Glutamatergic neuron (in vitro differentiated cells): ENCODE results near the gene SH3PXD2A. TPM values are rescaled to one million over a fixed set of nuclear protein-coding genes. Genes with fewer than 3 reads are reported as not detected.

Experiments
- DNase-seq: peaks from one replicate; pipeline ENCODE4 v3.0.0; 2022
- H3K27ac Mint-ChIP-seq: one replicate; pipeline ENCODE4 v1.8.0; 2020; ENCODE audit warnings: mild to moderate bottlenecking, mixed read lengths, inconsistent platforms; ENCODE audit not compliant: unreplicated experiment
- H3K27me3 Mint-ChIP-seq: one replicate; pipeline ENCODE4 v1.8.0; 2020; ENCODE audit warnings: mild to moderate bottlenecking, moderate library complexity, mixed read lengths, inconsistent platforms; ENCODE audit not compliant: unreplicated experiment
- H3K36me3 Mint-ChIP-seq: one replicate; pipeline ENCODE4 v1.8.0; 2020; ENCODE audit warnings: mild to moderate bottlenecking, mixed read lengths, inconsistent platforms; ENCODE audit not compliant: unreplicated experiment
- H3K4me1 Mint-ChIP-seq: one replicate; pipeline ENCODE4 v1.8.0; 2020; ENCODE audit warnings: mild to moderate bottlenecking, low read depth, mixed read lengths, inconsistent platforms; ENCODE audit not compliant: unreplicated experiment
- H3K4me3 Mint-ChIP-seq: one replicate; pipeline ENCODE4 v1.8.0; 2020; ENCODE audit warnings: mild to moderate bottlenecking, mixed read lengths, inconsistent platforms; ENCODE audit not compliant: unreplicated experiment
- H3K9me3 Mint-ChIP-seq: one replicate; pipeline ENCODE4 v1.8.0; 2020; ENCODE audit warnings: mild to moderate bottlenecking, moderate library complexity, mixed read lengths, inconsistent platforms; ENCODE audit not compliant: unreplicated experiment
- total RNA-seq: library from RNA; stranded (reverse); fragmentation: NEBNext Ultra II Directional; extraction: Animal tissue kit (Norgen Biotek cat#: 25700); gene quantifications from one replicate; pipeline ENCODE4 v1.2.1, GENCODE V29; 2021; ENCODE audit not compliant: unreplicated experiment
- TF ChIP-seq, protein P1 (sequence below): fragments of 200-600 bp; sonication (generic); IDR thresholded peaks from one replicate; pipeline ENCODE4 v1.5.0; 2021; ENCODE audit not compliant: partially characterized antibody, unreplicated experiment

Gene SH3PXD2A
- total RNA-seq, 1 donor from 2014 or later = 16.7 TPM

DNA sequence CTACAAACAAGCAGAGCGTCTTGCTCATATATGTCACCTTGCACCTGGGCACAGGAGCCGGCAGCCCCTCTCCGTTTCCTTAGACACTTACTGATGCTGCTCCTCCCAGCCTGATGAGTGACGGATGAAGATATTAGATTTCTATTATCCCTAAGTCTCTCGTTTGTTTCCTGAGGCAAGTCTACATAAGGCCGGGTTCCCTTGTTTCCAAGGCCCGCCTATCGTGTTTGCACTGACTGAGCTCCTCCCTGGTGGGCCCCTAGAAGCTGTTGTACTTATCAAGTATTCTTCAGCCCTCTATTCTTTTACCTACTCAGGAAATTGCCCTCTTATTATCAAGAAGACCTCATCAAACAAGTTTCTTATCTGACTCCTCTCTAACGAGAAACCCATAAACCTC is 18.5 kb downstream of the SH3PXD2A start:
- DNase-seq = no peak
- H3K27me3 Mint-ChIP-seq = peaks cover 6% of the 10 kb centered on the region
- H3K4me3 Mint-ChIP-seq = no peak overlapping the region
- TF ChIP-seq, protein P1, sequence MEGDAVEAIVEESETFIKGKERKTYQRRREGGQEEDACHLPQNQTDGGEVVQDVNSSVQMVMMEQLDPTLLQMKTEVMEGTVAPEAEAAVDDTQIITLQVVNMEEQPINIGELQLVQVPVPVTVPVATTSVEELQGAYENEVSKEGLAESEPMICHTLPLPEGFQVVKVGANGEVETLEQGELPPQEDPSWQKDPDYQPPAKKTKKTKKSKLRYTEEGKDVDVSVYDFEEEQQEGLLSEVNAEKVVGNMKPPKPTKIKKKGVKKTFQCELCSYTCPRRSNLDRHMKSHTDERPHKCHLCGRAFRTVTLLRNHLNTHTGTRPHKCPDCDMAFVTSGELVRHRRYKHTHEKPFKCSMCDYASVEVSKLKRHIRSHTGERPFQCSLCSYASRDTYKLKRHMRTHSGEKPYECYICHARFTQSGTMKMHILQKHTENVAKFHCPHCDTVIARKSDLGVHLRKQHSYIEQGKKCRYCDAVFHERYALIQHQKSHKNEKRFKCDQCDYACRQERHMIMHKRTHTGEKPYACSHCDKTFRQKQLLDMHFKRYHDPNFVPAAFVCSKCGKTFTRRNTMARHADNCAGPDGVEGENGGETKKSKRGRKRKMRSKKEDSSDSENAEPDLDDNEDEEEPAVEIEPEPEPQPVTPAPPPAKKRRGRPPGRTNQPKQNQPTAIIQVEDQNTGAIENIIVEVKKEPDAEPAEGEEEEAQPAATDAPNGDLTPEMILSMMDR = no peak
- H3K9me3 Mint-ChIP-seq = no peaks in the 10 kb centered on the region
- H3K4me1 Mint-ChIP-seq = peaks cover 12% of the 10 kb centered on the region
- H3K27ac Mint-ChIP-seq = no peak overlapping the region
- no peaks in the 10 kb centered on the region for H3K36me3 Mint-ChIP-seq

DNA sequence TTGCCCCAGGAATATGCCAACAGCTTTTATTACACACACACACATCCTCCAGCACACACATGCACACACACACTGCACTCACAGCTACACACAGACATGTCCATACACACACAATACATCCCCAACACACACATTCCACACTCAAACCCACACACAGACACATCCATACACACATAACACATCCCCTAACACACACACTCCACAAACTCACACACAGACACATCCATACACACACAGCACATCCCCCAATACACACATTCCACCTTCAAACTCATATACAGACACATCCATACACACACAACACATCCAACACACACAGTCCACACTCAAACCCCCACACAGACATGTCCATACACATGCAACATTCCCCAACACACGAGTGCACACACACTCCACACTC is 19.1 kb downstream of the SH3PXD2A start:
- Mint-ChIP-seq H3K4me3 (no peak overlapping the region), H3K36me3 (no peaks in the 10 kb centered on the region), H3K27ac (no peak overlapping the region), H3K27me3 (peaks cover 4% of the 10 kb centered on the region), H3K4me1 (peaks cover 15% of the 10 kb centered on the region), H3K9me3 (no peaks in the 10 kb centered on the region)
- no peak for DNase-seq
- TF ChIP-seq, protein P1 = no peak

DNA sequence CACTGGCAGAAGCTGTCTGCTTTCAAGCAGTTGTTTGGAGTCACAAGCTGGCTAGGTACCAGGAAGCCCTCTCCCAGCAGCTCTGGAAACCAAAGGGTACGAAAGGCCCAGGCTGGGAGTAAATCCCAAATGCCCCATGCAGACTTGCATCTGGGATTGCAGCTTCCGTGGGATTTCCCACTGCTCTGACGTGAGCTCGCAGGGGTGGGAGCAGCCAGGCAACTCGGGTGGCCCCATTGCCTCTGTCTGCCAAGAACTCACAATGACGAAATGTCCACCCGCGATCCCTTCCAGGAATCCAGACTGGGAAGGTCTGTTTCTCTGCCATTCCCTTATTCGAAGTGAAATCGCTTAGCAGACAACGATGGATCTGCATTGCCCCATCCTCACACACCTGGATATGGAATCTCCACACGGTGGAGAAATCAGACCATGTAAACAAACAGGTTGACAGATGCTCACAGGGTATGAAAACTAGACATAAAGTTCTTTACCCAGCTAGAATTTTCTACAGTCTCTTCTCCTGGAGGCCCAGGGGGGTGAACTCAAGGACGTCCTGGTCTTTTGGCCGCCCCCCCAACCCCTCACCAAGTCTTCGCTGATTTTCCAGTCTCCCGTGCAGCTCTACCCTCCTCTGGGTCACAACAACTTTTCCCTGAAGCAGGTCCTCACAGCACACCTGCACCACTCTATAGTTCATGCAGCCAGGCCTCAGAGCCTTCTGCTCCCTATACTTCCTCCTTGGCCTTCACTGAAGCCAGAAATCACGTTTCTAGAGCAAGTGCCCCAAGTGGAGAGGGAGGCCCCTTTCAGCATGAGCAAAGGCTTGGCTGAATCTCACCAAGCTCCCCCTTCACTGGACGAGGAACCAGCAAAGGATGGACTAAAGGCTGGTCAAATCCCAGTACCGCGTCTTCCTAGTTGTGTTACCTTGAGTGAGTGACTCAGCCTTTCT is 20.0 kb downstream of the SH3PXD2A start:
- no peak for DNase-seq
- no peaks in the 10 kb centered on the region for H3K36me3 Mint-ChIP-seq
- TF ChIP-seq, protein P1 = no peak
- H3K9me3 Mint-ChIP-seq = no peaks in the 10 kb centered on the region
- H3K4me3 Mint-ChIP-seq = no peak overlapping the region
- H3K27ac Mint-ChIP-seq = no peak overlapping the region
- H3K4me1 Mint-ChIP-seq = peaks cover 16% of the 10 kb centered on the region
- peaks cover 4% of the 10 kb centered on the region for H3K27me3 Mint-ChIP-seq

DNA sequence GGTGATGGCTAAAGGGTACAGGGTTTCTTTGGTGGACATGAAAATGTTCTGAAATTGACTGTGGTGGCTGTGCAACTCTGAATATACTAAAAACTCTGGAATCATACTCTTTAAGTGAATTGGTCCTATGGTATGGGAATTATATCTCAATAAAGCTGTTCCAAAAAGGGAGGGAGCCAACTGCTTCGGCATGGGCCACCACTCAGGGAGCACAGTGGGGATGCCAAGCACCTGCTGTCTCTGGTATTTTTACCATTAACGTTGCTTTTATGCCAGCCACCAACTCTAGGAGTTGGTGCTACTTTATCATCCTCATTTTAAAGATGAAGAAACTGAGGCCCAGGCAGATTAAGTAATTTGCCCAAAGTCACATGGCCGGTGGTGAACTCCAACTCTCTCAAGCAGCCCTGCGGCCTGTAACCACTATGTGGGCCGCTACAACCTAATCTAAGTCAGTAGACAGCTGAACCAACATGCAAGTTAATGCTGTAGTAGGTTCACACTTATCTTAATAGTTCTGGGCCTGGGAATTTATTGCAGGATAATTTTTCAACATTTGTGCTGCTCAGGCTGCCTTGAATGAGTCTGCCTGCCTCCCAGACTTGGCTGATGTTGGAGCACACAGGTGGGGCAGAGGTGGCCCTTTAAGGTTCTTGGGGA is 20.8 kb downstream of the SH3PXD2A start:
- DNase-seq = no peak
- TF ChIP-seq, protein P1 = no peak
- Mint-ChIP-seq H3K4me3 (no peak overlapping the region), H3K9me3 (no peaks in the 10 kb centered on the region), H3K4me1 (peaks cover 17% of the 10 kb centered on the region), H3K27me3 (peaks cover 4% of the 10 kb centered on the region), H3K27ac (no peak overlapping the region), H3K36me3 (no peaks in the 10 kb centered on the region)
